PC-3 (cell line): Measurements from ENCODE around the gene TMEM45B.

Experiments
- CTCF ChIP-seq: fragments of 300-600 bp; sonication (generic); conservative IDR thresholded peaks from 2 replicates; pipeline ENCODE4 v1.5.1; 2017; ENCODE audit warnings: antibody characterized with exemption, low read depth, mild to moderate bottlenecking, low read length
- EZH2 ChIP-seq: fragments of 300-600 bp; sonication (generic); IDR thresholded peaks from one replicate; pipeline ENCODE4 v1.6.1; 2017; ENCODE audit warnings: antibody characterized with exemption, mild to moderate bottlenecking, low read length; ENCODE audit not compliant: unreplicated experiment
- EZH2phosphoT487 ChIP-seq: fragments of 300-600 bp; sonication (generic); IDR thresholded peaks from 2 replicates; pipeline ENCODE4 v1.6.1; 2018; ENCODE audit warnings: mild to moderate bottlenecking, antibody characterized with exemption, low read length, borderline replicate concordance

- no peak for TF ChIP-seq CTCF
- no peak for TF ChIP-seq EZH2
- no peak for TF ChIP-seq EZH2phosphoT487
Observed at GRCh38 chr11:129852125-129852740, 36.6 kb downstream of the TMEM45B start.
